ENCODE results near the gene TMEM202.
A peak's percentile ranks its signal among the peaks of the same experiment; 100 is the strongest.
"Not testable (repeated sequence)": the region's sequence is repeated elsewhere in the genome, so short reads cannot be mapped to it uniquely, and the experiment has no call there.

TMEM202 gene

GRCh38 chr15:72404841-72405240 is 6.7 kb downstream of the TMEM202 start:
- no peak for DNase-seq

GRCh38 chr15:72406936-72407335 is 8.8 kb downstream of the TMEM202 start:
- no peak for DNase-seq

DNA sequence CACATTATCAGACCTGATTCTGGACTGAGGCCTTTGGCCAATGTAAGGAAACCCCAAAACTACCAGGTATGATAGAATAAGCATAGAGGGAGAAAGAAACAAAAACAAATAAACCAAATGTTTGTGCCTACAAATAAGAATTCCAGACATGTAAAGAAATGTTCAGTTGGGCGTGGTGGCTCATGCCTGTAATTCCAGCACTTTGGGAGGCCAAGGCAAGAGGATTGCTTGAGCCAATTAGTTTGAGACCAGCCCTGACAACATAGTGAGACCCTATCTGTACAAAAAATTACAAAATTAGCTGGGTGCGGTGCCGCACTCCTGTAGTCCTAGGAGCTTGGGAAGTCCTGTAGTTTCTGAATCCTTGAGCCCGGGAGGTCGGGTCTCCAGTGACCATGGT is 13.0 kb downstream of the TMEM202 start:
- no peak for DNase-seq

GRCh38 chr15:72411544-72411943 is 13.4 kb downstream of the TMEM202 start:
- no peak for DNase-seq

GRCh38 chr15:72413337-72413736 is 15.2 kb downstream of the TMEM202 start:
- not testable (repeated sequence) for DNase-seq

DNA sequence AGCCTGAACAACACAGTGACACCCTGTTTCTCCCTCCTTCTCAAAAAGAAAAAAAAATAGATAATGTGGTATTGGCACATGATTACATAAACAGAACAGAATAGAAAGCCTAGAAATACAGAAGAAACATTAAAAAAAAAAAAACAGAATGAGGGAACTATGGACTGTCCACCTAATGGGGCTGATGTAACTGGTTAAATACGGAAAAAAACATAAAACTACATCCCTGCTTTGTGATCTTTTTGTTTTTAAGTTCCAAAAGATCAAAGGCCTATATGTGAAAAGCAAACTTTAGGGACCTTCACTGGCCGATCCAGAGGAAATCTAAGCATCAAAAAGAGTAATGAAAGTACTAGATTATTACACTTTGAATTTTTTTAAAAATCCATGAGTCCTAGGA is 17.2 kb downstream of the TMEM202 start:
- no peak for DNase-seq

GRCh38 chr15:72419768-72420167 is 21.7 kb downstream of the TMEM202 start:
- DNase-seq: not testable (repeated sequence)

DNA sequence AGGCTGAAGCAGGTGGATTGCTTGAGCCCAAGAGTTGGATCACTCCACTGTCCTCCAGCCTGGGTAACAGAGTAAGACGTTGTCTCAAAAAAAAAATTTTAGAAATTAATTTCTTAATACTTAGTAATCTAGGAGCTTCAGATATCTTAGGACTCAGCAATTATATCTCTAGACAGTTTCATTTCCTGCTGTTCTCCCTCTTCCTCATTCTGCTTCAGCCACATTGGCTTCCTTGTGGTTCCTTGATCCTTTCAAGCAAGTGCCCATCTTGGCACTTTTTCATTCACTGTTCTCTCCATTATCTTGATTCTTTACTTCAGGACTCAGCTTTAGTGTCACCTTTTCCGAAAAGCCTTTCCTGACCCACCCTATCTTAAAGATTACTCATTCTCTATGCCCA is 22.5 kb downstream of the TMEM202 start:
- no peak for DNase-seq

- no peak for DNase-seq
These were observed 23.4 kb downstream of the TMEM202 start for GRCh38 chr15:72421484-72421883.

- DNase-seq: peak; percentile 37
These were observed 25.2 kb downstream of the TMEM202 start for GRCh38 chr15:72423256-72423655.

- no peak for DNase-seq
These were observed 28.6 kb downstream of the TMEM202 start for GRCh38 chr15:72426753-72427152.

DNA sequence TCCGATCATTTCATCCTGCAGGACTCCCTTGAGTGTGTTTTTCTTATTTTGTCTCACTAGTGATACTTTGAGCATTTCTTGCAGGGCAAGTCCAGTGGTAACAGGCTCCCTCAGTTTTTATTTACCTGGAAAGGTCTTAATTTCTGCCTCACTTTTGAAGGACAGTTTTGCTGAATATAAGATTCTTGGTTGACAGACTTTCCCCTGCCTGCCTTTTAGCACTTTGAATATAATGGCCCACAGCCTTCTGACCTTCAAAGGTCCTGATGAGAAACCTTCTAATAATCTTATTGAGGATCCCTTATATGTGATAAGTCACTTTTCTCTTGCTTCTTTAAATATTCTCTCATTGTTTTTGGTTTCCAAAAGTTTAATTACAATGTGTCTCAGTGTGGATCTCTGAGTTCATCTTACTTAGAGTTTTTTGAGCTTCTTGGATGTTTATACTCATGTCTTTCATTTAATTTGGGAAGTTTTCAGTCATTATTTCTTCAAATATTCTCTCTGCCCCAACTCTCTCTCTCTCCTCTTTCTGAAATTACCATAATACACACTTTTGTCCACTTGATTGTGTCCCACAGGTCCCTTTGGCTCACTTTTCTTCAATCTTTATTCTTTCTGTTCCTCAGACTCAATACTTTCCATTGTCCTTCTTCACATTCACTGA is 39.7 kb downstream of the TMEM202 start:
- no peak for DNase-seq

- DNase-seq: not testable (repeated sequence)
These were observed 44.7 kb downstream of the TMEM202 start for GRCh38 chr15:72442848-72443247.

DNA sequence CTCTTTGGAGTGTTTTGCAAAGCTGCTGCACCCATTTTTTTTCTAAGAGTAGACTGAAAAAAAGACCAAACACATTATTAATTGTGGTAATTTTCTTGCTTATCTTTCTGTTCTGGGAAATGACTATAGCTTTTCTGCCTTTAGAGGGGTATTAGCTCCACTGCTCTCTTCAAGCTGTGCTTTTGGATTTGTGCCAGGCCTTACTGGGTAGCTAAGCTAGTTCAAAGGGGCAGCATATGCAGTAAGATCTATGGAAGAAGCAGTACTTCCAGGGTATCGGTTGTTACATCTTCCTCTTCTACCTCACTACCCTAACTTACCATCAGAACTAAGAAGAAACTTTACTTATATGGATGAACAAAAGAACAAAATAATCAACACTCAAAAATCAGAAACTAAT is 47.3 kb downstream of the TMEM202 start:
- peak; percentile 11 for DNase-seq

DNA sequence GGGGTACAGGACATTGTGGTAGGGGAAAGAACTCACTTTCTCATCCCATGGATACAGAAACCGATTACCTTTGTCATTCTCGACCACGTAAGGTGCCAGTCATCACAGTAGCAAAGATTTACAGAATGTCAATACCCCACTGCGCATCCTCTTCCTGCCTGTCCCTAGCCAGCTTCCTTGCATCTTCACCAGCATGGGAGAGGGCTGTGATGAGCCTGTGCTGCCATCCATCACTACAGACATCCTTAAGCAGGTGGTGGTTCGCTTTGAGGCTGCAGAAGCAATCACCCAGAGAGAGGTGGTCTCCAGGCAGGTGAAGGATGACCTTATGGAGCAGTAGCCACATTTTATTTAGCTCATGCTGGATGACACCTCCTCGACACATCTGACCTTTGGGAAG is 52.7 kb downstream of the TMEM202 start:
- no peak for DNase-seq

GRCh38 chr15:72451224-72451623 is 53.1 kb downstream of the TMEM202 start:
- no peak for DNase-seq

GRCh38 chr15:72456684-72457083 is 58.6 kb downstream of the TMEM202 start:
- no peak for DNase-seq
